K562 (cell line): ENCODE measurements around the gene WDR70. TPM values are rescaled to one million over a fixed set of nuclear protein-coding genes. Genes with fewer than 3 reads are reported as not detected.

Source experiments
- ARNT ChIP-seq, 2 experiments: fragments of 450-650 bp; IDR thresholded peaks; 2 replicates each; pipeline ENCODE4 v1.6.1; 2016; ENCODE audit warnings: mild to moderate bottlenecking in 1 of 2
- BDP1 ChIP-seq: IDR thresholded peaks from 3 replicates; pipeline ENCODE4 v1.6.1; 2011; ENCODE audit not compliant: insufficient read length, insufficient read depth
- BMI1 ChIP-seq: fragments of 150-350 bp; IDR thresholded peaks from 2 replicates; pipeline ENCODE4 v1.6.1; 2014; ENCODE audit warnings: low read length
- E2F4 ChIP-seq: sonication (generic); formaldehyde crosslinking; IDR thresholded peaks from 2 replicates; pipeline ENCODE4 v1.8.0; 2022; ENCODE audit warnings: mild to moderate bottlenecking, low read depth, missing genetic modification reagents
- FUS ChIP-seq: fragments of 200-400 bp; formaldehyde crosslinking; optimal IDR thresholded peaks from 2 replicates; pipeline ENCODE3; 2017; ENCODE audit warnings: low read depth, low read length
- GATAD2A ChIP-seq: fragments of 450-650 bp; IDR thresholded peaks from 2 replicates; pipeline ENCODE4 v1.6.1; 2017
- HDAC6 ChIP-seq: IDR thresholded peaks from 2 replicates; pipeline ENCODE4 v1.6.1; 2012; ENCODE audit warnings: low read depth, mild to moderate bottlenecking, control low read depth, inconsistent platforms, low read length, moderate library complexity
- HDAC8 ChIP-seq: fragments of 450-650 bp; IDR thresholded peaks from 2 replicates; pipeline ENCODE4 v1.6.1; 2016; ENCODE audit warnings: mild to moderate bottlenecking, missing genetic modification characterization, moderate library complexity, missing compliant biosample characterization
- HNRNPL ChIP-seq: fragments of 200-400 bp; formaldehyde crosslinking; IDR thresholded peaks from 2 replicates; pipeline ENCODE4 v1.6.1; 2017; ENCODE audit warnings: low read depth, mild to moderate bottlenecking, low read length
- HSF4 ChIP-seq: fragments of 250-450 bp; sonication (Bioruptor Pico); IDR thresholded peaks from 2 replicates; pipeline ENCODE4 v2.1.2; 2022; ENCODE audit warnings: mild to moderate bottlenecking, moderate library complexity, borderline replicate concordance
- L3MBTL2 ChIP-seq: fragments of 450-650 bp; IDR thresholded peaks from 2 replicates; pipeline ENCODE4 v1.6.1; 2016; ENCODE audit warnings: mild to moderate bottlenecking, moderate library complexity
- MITF ChIP-seq: IDR thresholded peaks from 2 replicates; pipeline ENCODE4 v1.6.1; 2014; ENCODE audit warnings: antibody characterized with exemption
- NCOA6 ChIP-seq: fragments of 450-650 bp; IDR thresholded peaks from 2 replicates; pipeline ENCODE4 v1.6.1; 2017; ENCODE audit warnings: mild to moderate bottlenecking
- NFIX ChIP-seq: fragments of 250-450 bp; sonication (Bioruptor Pico); IDR thresholded peaks from 2 replicates; pipeline ENCODE4 v1.4.0; 2020; ENCODE audit warnings: low read depth, mild to moderate bottlenecking, moderate library complexity
- RREB1 ChIP-seq: fragments of 250-450 bp; sonication (Bioruptor Pico); IDR thresholded peaks from 2 replicates; pipeline ENCODE4 v1.4.0; 2020
- ZFP1 ChIP-seq: fragments of 450-650 bp; formaldehyde crosslinking; IDR thresholded peaks from 2 replicates; pipeline ENCODE4 v1.4.0; 2020; ENCODE audit warnings: mild to moderate bottlenecking, mixed read lengths
- ZNF140 ChIP-seq: fragments of 250-450 bp; sonication (Bioruptor Pico); IDR thresholded peaks from 2 replicates; pipeline ENCODE4 v1.8.0; 2021; ENCODE audit warnings: moderate library complexity, mild to moderate bottlenecking, inconsistent platforms
- ZNF175 ChIP-seq: fragments of 200-800 bp; sonication (Bioruptor generic); IDR thresholded peaks from 2 replicates; pipeline ENCODE4 v1.6.1; 2016; ENCODE audit warnings: low read depth, mild to moderate bottlenecking, missing genetic modification characterization, missing compliant biosample characterization
- ZNF717 ChIP-seq: fragments of 250-450 bp; sonication (Bioruptor Pico); IDR thresholded peaks from 2 replicates; pipeline ENCODE4 v1.5.0; 2021
- ZZZ3 ChIP-seq: fragments of 450-650 bp; IDR thresholded peaks from 2 replicates; pipeline ENCODE4 v1.6.1; 2016; ENCODE audit warnings: antibody characterized with exemption, mild to moderate bottlenecking, moderate library complexity
- polyA plus RNA-seq, 8 experiments: library from polyadenylated mRNA; depleted of rRNA in 4 of 8; stranded (reverse) in 5 of 8; unstranded in 3 of 8; fragments of >200 nt; fragmentation: Nextera tagmentation in 2 of 8; fragmentation: Illumina TruSeq in 1 of 8; extraction: Ambion mirVana in 2 of 8; extraction: Trizol in 1 of 8; gene quantifications; 2 replicates each; pipeline versions ENCODE4 v1.2.1 to v1.2.3, GENCODE V29; 2011 to 2014; ENCODE audit warnings: inconsistent platforms in 1 of 8, missing spikeins in 1 of 8
- total RNA-seq, 7 experiments: library from RNA; depleted of rRNA in 6 of 7; stranded (reverse); fragments of >200 nt in 6 of 7; fragmentation: Illumina TruSeq in 2 of 7; extraction: Trizol in 2 of 7; gene quantifications; 2 replicates each; pipeline versions ENCODE4 v1.2.1 to v1.2.3, GENCODE V29; 2011 to 2021; ENCODE audit warnings: low replicate concordance in 1 of 7

WDR70 gene
- total and polyA plus RNA-seq, 9 of the 15 experiments (the other 6 are each of a cell fraction or from before 2014, with no cell fraction given), result 16.8 to 46.6 (median 38.8) TPM

GRCh38 chr5:37552770-37553719 lies 173.9 kb downstream of the WDR70 start (continued):
- TF ChIP-seq MITF (0 out of 2 replicates have a peak, but pooled peaks have one; percentile 30), ZNF175 (no peak), ARNT (IDR thresholded peaks at IDR 0.05) (0 out of 4 replicates have a peak, but pooled peaks of 1 of the 2 experiments have one; percentile 30), ZNF717 (CRISPR knock-in tag) (no peak), NFIX (CRISPR knock-in tag) (no peak), HDAC6 (no peak), NCOA6 (no peak), ZNF140 (CRISPR knock-in tag) (no peak), ZFP1 (no peak), L3MBTL2 (peak; percentile 36; the same call in 1 of the 2 replicates), RREB1 (CRISPR knock-in tag) (no peak), BMI1 (no peak), ZZZ3 (no peak), GATAD2A (no peak), HNRNPL (no peak), FUS (no peak), BDP1 (no peak), HSF4 (no peak), E2F4 (CRISPR knock-in tag) (no peak), HDAC8 (tag) (no peak)
